ENCODE results near the gene METTL13.

The METTL13 gene

DNA sequence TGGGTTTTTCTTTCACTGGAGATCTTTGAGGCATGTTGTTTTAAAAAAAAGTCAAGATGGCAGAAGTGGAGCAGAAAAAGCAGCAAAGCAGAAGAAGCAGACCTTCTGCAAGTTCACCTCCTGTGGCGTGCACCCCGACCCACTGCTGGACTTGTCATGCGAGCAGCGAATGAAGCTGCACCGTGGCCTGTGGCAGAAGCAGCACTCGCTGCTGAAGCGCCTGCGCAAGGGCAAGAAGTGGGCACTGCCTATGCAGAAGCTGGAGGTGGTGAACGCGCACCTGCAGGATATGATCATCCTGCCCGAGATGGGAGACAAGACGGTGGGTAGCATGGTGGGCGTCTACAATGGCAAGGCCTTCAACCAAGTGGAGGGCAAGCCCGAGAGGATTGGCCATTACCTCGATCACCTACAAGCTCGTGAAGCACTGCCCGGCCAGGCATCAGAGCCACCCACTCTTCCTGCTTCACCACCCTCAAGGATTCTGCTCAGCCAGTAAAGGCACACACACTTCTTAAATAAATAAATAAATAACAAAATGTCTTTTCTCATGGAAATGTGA, 22.1 kb downstream of the METTL13 start:
- DNase-seq (ENCODE audit: low read depth): no peak

DNA sequence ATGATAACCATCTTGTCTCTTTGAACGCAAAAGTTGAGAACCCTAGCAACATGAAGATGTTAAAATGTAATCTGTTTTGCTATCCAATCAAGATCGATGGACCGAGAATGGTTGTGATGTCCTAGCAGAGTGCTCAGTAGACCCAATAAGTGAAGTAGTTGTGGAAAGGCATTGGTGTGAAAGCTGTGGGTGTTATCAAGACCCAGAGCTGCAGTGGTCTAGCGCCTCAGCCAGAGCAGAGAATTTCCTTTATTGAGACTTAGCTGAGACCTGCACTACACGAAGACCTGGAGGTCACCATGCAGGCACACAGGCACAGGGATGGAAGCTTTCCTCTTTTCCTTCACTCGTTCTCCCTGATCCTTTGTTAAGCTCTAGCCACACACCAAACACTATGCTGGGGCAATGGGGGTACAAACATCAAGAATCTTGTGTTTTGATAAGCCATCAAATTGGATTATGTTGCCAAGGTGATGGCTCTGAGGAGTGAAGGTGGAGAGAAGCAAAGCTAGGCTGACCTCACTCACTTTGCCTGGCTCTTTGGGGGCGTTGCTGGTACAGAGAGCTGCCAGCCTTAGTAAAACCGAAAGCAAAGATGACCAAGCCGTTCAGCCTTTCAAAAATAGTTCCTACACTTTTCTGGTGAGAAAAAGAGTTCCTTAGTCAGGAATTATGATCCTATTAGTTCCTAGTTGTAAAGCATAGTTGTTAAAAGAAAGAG, 24.1 kb downstream of the METTL13 start:
- DNase-seq (ENCODE audit: low read depth): no peak

DNA sequence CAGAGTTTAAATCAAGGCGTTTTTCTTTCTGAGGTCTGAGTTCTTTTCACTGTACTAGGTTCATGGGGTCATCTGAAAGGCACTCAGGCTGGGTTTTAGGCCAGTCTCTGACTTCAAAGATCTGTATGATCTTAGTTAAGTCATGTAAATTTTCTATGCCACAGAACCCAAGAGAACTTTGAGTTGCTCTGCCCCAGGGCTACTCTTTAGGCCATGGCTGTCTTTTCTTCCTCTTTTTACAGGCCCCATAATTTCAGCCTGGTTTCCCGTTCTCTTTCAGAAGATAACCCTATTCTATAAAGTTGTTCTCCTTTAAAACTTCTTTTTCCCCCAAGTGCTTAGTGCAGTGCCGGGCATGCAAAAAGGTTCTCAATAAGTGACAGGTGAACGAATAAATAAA, 26.1 kb downstream of the METTL13 start:
- no peak for DNase-seq (ENCODE audit: low read depth)

DNA sequence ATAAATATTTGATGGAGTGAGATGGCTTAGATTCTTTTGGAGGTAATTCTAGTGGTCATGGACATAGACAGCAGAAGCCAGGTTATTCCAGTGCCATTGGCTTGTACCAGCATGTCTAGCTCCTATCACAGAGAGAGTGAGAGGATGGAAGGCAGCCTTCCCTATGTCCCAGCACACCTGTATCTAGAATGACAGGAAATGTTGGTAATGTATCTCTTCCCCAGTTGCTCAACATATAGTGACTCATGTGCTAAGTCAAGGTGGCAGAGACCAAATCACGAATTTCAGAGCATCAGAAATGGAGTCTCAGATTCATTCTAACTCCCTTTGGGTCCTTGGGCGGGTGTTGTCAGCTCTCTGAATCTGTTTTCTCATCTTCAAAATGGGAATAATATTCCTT, 28.4 kb downstream of the METTL13 start:
- DNase-seq (ENCODE audit: low read depth): no peak

DNA sequence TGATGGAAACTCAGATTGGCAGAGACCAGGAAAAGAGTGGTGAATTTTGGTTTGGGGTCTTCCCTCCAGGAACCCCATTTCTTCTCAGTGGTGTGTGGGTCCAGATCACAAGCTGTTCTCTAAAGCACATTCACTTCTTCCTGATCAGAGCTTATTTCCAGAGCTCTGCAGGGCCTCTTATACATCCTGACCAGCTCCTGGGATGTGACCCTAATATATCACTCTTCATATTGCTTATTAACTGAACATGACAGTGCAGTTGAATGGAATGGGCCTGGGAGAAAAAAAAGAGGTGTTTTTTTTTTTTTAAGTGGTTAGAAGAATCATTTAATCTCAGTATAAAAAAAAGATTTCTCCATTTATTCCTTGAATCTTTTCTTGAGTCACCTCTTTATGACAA, 30.2 kb downstream of the METTL13 start:
- DNase-seq (ENCODE audit: low read depth): no peak

DNA sequence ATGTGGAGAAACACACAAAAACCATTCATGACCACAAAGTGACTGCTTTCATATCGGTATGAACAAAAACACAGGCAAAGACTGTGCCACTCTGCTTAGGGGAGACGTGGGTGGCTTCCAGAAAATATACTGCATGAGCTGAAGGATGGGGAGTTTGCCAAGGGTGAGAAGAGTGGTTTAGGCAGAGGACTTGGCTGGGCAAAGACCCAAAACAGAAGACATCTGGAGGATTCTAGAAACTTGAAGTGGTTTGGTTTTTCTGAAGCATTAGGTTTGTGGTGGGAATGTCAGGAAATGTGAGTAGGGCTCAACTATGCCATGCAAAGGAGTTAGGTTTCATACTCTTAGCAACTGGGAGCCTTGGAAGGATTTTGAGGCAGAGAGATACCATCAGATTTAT, 33.2 kb downstream of the METTL13 start:
- DNase-seq (ENCODE audit: low read depth): peak; percentile 88

DNA sequence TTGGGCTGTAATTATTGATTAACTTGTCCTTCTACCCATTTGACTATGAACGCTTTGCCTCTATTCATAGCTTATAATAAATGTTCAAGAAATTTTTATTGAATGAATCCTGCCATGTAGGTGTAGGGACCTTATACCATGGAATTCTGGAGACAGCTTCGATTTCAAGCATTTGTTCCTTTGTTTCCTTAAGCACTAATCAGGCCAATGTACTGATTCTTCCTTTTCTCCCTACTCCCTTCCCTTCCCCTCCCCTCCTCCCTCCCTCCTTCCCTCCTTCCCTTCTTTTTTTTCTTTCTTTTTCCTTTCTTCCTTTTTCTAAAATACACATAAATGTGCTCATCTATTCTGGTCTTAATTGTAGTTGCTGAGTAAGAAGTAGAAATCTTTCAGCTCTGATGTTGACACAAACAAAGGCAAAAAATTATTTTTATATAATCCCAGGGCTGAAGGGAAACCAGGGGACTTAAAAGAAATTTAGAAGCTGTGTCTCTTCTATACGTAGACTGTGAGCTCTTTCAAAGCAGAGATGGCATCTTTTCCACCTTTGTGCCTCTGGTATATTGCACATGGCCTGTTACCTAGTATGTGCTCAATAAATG, 34.9 kb downstream of the METTL13 start:
- DNase-seq (ENCODE audit: low read depth): no peak

DNA sequence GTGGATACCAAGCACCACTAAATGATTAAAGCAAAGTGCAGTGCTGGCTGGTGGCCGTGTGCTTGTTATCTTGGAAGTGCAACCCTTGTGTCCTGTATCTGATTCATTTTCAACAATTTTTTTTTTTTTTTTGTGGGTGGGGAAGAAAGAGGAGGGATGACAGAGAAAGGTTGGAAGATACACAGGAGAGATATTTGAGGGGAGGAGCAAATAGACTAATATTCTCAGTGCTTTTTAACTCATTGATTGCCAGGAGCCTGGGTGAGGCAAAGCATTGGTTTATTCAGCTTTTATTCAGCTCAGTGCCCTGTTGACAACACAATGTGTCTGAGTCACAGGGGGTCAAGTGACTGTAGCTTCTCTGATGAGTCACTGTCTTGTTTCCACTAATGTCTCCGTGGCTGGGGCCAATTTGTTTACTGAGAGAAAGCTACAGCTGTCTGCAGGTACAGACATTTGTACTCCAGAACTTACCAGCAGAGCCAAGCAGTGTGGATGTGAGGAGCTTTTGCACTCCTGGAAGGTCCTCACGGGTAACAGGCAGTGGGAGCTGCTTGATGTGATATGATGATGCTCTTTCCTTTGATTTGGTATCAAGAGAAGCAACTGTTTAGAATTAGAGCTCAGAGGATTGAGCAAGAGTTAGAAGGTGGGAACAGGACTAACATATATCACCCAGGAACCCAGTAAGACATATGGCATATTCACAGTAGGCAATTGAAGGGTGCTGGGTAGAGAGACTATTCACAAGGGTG, 36.2 kb downstream of the METTL13 start:
- peak; percentile 52 for DNase-seq (ENCODE audit: low read depth)

DNA sequence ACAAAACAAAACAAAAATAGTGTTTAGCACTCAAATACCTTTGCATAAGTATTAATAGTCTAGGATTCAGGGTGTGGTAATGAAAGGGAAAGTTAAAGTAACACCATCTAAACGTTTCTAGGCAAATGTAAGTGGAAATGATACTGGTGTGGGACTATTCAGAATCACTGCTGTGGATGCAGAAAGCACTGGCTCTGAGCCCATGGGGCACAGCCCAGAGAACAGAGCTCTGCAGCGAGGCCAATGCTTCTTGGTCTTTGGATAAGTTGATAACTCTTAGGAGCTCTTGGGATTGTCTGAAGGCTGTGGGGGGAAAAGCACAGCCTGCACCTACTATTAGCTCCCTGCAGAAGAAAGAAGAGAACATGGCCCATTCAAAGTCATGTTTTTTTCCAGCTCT, 38.5 kb downstream of the METTL13 start:
- DNase-seq (ENCODE audit: low read depth): no peak

DNA sequence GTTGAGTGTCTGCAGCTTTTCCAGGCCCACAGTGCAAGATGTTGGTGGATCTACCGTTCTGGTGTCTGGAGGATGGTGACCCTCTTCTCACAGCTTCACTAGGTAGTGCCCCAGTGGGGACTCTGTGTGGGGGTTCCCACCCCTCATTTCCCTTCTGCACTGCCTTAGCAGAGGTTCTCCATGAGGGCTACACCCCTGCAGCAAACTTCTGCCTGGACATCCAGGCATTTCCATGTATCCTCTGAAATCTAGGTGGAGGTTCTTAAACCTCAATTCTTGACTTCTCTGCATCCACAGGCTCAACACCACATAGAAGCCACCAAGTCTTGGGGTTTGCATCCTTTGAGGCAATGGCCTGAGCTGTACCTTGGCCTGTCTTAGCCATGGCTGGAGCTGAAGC, 45.5 kb downstream of the METTL13 start:
- DNase-seq (ENCODE audit: low read depth): no peak

DNA sequence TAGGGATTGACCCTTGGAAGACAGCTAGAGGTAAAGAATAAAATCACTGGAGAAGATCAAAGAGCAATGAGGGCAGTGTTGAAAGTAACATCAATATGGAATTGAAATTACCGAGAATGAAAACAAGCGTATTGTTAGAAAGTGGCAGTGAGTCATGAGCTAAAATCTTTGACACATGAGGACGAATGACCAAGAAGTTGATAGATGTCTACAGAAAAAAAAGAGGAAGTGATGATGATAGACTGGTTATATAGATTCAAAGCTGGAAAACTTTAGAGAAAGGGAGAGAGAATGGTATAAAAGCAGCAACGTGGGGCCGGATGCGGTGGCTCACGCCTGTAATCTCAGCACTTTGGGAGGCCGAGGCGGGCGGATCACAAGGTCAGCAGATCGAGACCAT, 47.3 kb downstream of the METTL13 start:
- DNase-seq (ENCODE audit: low read depth): no peak

DNA sequence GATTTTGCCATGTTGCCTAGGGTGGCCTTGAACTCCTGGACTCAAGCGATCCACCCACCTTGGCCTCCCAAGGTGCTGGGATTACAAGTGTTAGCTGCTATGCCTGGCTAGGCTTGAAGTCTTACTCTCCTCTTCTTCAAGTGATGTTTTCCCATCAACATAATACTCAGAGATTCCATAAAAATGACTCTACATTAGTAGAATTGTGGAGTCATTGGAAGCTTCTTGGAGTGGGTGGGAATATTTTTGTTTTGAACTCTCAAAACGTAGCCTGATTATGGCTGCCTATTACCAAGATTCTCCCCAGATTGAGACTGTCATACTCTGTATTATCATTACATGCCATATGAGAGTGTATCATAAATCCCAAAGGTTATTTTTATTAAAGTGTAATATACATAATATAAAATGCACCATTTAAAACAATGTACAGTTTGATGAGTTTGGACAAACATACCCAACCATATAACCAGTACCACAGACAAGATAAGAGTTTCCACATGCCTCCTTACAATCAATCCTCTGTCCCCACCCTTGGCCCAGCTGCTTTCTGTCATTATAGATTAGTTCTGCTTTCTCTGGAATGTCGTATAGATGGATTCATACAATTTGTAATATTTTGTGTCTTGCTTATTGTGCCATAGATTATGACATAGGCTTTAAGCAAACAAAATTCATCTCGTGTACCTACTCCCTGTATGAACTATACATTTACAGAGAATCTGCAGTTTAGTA, 51.8 kb downstream of the METTL13 start:
- DNase-seq (ENCODE audit: low read depth): no peak

DNA sequence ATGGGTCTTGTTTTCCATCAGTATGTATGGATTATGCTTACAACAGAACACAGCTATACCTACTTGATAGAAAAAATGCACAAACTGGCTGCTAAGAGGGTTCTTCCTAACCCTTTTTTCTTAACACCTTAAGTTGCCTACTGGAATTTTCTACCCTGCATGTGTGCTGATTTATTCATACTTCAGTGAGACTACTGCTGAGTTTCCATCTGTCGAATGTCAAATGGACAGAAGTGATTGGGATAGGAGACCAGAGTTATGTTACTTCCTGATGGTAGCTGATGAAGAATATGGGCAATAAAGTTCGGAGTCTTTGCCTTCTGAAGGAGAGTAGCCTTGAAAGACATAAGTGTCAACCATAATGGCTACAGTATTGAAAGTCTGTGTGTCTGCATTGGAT, 53.4 kb downstream of the METTL13 start:
- no peak for DNase-seq (ENCODE audit: low read depth)

DNA sequence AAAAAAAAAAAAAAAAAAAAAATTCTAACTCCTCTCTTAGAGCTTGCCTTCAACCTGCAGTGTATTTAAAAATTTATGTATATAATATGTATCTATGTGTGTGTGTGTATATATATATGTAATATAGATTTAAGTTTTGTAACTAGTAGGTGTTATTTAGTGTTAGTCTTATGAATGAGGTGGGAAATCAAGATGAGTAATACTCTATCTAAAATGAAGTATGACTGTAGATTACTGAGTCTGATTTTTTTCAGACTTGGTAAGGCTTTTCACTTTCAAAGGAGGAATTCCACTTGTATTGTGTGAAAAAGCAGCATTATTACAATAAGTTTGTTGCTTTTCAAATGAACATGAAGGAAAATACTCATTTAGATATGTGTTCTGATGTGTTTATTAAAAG, 54.4 kb downstream of the METTL13 start:
- DNase-seq (ENCODE audit: low read depth): no peak

DNA sequence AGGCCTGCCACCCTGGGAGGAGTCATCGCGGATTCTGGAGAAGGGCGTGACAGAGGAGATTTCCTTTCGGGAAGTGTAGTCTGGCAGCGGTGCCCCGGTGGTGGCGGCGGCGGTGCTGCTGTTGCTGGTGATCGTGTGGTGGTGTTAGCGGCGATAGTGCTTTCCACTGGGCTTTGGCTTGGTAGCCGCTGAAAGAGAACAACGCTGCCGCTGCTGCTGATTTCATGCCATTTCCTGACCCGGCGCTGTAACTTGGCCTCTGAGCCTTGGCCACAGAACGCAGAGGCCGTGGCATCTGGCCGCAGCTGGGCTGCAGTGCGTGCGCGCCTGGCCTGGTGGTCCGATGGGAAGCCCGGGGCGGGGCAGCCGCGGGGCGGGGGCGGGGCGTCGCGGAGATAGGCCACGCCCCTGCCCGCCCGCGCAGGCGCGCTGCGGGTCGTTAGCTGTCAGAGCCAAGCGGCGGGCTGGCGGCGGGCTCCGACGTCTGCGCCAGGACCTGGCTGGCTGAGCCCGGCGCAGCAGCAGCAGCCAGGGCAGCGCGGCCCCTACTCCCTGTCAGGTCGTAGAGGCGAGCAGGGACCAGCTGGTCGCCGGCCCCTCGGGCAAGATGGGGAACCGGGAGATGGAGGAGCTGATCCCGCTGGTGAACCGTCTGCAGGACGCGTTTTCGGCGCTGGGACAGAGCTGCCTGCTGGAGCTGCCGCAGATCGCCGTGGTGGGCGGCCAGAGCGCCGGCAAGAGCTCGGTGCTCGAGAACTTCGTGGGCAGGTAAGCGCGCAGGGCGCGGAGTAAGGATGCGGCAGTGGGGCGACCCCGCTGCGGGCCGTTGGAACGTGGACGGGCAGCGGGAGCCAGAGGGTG, 59.8 kb downstream of the METTL13 start, which contains the start of gene DNM3:
Gene DNM3 (plus strand): TSS at position 449 of the 861 bp plus-strand sequence. CDS start 159 bp downstream, at position 608.
- peak; percentile 89 for DNase-seq (ENCODE audit: low read depth)

DNA sequence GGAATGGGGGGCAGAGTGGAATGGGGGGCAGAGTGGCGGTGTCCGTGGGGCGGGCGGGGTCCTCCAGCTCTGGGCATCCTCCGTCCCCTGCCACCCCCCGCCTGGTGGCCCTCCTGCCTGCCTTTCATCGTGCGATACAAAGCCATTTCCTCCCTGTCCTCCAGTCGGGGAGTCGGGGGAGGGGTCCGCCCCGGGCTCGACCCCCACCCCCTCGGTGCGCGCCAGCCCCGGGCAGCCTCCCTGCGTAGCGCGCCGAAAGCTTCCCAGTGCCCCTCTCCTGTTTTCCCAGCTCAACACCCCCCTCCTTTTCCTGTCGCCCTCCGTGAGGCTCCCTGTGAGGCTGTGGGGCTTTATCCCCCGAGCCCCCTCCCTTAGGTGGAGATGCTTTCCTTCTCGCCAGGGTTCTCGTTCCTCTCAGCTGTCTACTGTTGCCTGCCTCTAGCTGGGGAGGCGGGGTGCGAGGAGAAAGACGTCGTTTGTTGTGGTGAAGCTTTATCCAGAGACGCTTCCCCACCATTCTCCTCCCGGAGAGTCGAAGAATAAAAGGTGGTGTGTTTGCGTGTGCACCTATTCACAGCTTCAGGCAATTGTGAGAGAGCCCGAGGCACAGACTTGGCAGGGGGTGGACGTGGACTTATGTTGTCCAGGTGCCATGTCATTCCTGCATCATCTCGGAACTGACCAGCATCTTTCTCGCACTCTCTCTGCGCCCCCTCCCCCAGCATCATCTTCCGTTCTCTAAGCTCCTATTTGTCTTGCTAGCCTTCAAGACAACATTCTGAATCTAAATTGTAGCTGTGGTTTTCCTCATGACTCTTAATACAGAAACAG, 60.7 kb downstream of the METTL13 start:
- DNase-seq (ENCODE audit: low read depth): no peak

DNA sequence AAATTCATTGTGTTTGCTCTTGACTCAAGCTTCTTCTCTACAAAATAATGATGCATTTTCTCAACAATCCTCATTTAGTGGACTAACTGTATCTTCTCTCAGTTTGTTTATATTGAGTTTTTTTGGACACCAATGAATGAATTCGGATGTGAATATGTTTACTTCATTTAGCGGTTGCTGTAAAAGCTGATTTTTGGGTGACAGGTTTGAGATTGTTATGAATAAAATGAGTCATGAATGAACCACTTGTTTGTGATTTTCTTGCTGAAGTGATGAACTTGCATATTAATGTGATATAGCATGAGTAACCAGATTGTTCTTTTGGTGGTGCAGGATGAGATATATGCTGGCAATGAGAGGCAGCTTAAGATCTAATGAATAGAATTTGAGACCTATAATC, 62.9 kb downstream of the METTL13 start:
- DNase-seq (ENCODE audit: low read depth): no peak

DNA sequence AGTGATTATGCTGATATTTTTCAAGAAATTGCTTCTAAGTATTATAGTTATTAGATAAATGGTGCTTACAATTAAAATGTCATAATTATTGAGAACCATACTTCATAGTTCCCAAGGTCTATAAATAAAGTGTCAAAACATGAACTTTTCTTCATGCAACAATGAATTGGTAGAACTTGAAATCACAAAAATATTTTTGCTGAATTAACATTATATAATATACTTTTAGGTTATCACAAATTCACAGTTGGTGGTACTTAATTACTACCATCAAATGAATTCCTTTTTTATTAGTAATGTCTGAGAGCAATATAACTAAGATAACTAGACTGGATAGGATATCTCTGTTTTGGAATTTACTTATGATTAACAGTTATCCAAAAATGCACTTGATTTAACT, 64.5 kb downstream of the METTL13 start:
- no peak for DNase-seq (ENCODE audit: low read depth)
